ENCODE measurements around the gene PCGF3. TPM values are rescaled to one million over a fixed set of nuclear protein-coding genes. Genes with fewer than 3 reads are reported as not detected.
A peak's percentile ranks its signal among the peaks of the same experiment; 100 is the strongest.

Gene PCGF3
- total RNA-seq, 1 donor from 2014 or later = 21.5 TPM

GRCh38 chr4:707929-708630, 2.4 kb downstream of the PCGF3 start:
- peaks cover 40% of the 10 kb centered on the region for H3K4me1 ChIP-seq
- H3K36me3 ChIP-seq = no peaks in the 10 kb centered on the region
- H3K27me3 ChIP-seq (ENCODE audit: low read depth) = no peaks in the 10 kb centered on the region
- H3K27ac ChIP-seq (replicated peaks) = no peak overlapping the region
- no peak for DNase-seq
- intact Hi-C loops (cut with micrococcal nuclease) = no loop called here
- H3K4me3 ChIP-seq = peak overlapping the region; percentile 5
- H3K9me3 ChIP-seq (replicated peaks) = no peaks in the 10 kb centered on the region
- TF ChIP-seq, protein P1, sequence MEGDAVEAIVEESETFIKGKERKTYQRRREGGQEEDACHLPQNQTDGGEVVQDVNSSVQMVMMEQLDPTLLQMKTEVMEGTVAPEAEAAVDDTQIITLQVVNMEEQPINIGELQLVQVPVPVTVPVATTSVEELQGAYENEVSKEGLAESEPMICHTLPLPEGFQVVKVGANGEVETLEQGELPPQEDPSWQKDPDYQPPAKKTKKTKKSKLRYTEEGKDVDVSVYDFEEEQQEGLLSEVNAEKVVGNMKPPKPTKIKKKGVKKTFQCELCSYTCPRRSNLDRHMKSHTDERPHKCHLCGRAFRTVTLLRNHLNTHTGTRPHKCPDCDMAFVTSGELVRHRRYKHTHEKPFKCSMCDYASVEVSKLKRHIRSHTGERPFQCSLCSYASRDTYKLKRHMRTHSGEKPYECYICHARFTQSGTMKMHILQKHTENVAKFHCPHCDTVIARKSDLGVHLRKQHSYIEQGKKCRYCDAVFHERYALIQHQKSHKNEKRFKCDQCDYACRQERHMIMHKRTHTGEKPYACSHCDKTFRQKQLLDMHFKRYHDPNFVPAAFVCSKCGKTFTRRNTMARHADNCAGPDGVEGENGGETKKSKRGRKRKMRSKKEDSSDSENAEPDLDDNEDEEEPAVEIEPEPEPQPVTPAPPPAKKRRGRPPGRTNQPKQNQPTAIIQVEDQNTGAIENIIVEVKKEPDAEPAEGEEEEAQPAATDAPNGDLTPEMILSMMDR (IDR thresholded peaks at IDR 0.05; ENCODE audit: borderline replicate concordance) = no peak

DNA sequence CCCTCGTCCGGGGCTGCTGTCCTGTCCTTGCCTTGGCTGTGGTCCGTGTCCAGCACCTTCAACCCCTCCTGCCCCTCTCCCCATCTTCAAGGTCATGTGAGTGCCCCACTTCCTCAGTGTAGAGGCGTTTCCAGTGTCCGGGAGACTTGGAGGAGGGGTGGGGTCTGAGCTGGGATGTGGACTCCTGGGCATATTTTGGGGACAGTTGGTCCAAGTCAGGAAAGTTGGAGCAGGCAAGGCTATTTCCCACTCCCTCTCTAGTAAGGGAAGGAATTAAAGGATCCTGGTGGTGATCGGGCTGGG, 3.0 kb downstream of the PCGF3 start:
- Histone ChIP-seq H3K36me3 (no peaks in the 10 kb centered on the region), H3K9me3 (replicated peaks) (no peaks in the 10 kb centered on the region), H3K4me3 (peak overlapping the region; percentile 5), H3K27ac (replicated peaks) (no peak overlapping the region), H3K27me3 (ENCODE audit: low read depth) (no peaks in the 10 kb centered on the region), H3K4me1 (peaks cover 40% of the 10 kb centered on the region)
- intact Hi-C loops (cut with micrococcal nuclease) = no loop called here
- TF ChIP-seq, protein P1 (IDR thresholded peaks at IDR 0.05; ENCODE audit: borderline replicate concordance) = no peak
- no peak for DNase-seq

GRCh38 chr4:709348-709747, 3.7 kb downstream of the PCGF3 start:
- peaks cover 42% of the 10 kb centered on the region for H3K4me1 ChIP-seq
- no peak overlapping the region for H3K4me3 ChIP-seq
- no peak for DNase-seq
- H3K27me3 ChIP-seq (ENCODE audit: low read depth) = no peaks in the 10 kb centered on the region
- TF ChIP-seq, protein P1 (IDR thresholded peaks at IDR 0.05; ENCODE audit: borderline replicate concordance) = no peak
- no peaks in the 10 kb centered on the region for H3K36me3 ChIP-seq
- H3K27ac ChIP-seq (replicated peaks) = no peak overlapping the region
- H3K9me3 ChIP-seq (replicated peaks) = no peaks in the 10 kb centered on the region
- intact Hi-C loops (cut with micrococcal nuclease) = no loop called here

- Histone ChIP-seq H3K27me3 (ENCODE audit: low read depth) (no peaks in the 10 kb centered on the region), H3K4me3 (no peak overlapping the region), H3K36me3 (no peaks in the 10 kb centered on the region), H3K4me1 (peaks cover 44% of the 10 kb centered on the region), H3K27ac (replicated peaks) (no peak overlapping the region), H3K9me3 (replicated peaks) (no peaks in the 10 kb centered on the region)
- intact Hi-C loops (cut with micrococcal nuclease) = no loop called here
- TF ChIP-seq, protein P1 (IDR thresholded peaks at IDR 0.05; ENCODE audit: borderline replicate concordance) = no peak
- DNase-seq = no peak
Measured at GRCh38 chr4:710116-710515, 4.5 kb downstream of the PCGF3 start.

DNA sequence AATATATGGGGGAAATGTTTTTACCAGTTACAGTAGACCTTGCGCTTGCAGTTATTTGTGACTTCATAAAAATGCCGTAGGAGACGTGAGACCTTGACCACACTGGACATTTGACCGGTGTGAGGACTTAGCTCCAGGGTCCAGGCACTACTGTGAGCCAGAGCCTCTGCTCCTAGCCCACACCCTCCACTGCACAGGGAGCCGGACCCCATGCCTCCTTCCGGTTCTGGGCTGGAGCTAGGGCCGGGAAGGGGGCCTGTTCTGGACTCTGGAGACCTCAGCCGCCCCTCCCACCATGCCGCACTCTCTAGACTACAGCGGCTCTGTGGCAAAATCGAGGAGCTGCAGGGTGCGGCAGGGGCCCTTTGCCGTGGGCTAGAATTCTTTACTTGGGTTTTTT, 5.3 kb downstream of the PCGF3 start:
- Histone ChIP-seq H3K27me3 (ENCODE audit: low read depth) (no peaks in the 10 kb centered on the region), H3K4me1 (peaks cover 39% of the 10 kb centered on the region), H3K36me3 (no peaks in the 10 kb centered on the region), H3K27ac (replicated peaks) (no peak overlapping the region), H3K4me3 (no peak overlapping the region), H3K9me3 (replicated peaks) (no peaks in the 10 kb centered on the region)
- no peak for DNase-seq
- intact Hi-C loops (cut with micrococcal nuclease) = no loop called here
- TF ChIP-seq, protein P1 (IDR thresholded peaks at IDR 0.05; ENCODE audit: borderline replicate concordance) = no peak

Data from left ventricle myocardium inferior (tissue), 1 donor.